PFSK-1 (cell line): ENCODE results near the gene BRWD1.

Experiments
- FOXP2 ChIP-seq: optimal IDR thresholded peaks from 2 replicates; pipeline ENCODE3; 2011; ENCODE audit warnings: borderline replicate concordance, control low read depth, inconsistent platforms; ENCODE audit not compliant: insufficient read depth; ENCODE audit errors: extremely low read length, extremely low read depth
- POLR2AphosphoS5 ChIP-seq: IDR thresholded peaks from 2 replicates; pipeline ENCODE4 v1.6.1; 2012; ENCODE audit warnings: low read depth, mild to moderate bottlenecking, control low read depth, low read length, moderate library complexity
- REST ChIP-seq, 2 experiments: IDR thresholded peaks; 2 replicates each; pipeline versions ENCODE4 v1.6.1 to v1.8.0; 2011 to 2012; ENCODE audit warnings: low read depth in 2 of 2, low read length in 2 of 2, control low read depth in 1 of 2, inconsistent platforms in 1 of 2, mild to moderate bottlenecking in 1 of 2, moderate library complexity in 1 of 2; ENCODE audit not compliant: insufficient read depth in 1 of 2
- SIN3A ChIP-seq: IDR thresholded peaks from 2 replicates; pipeline ENCODE4 v1.6.1; 2012; ENCODE audit warnings: mild to moderate bottlenecking, low read length, moderate library complexity, borderline replicate concordance; ENCODE audit not compliant: insufficient read depth
- TAF1 ChIP-seq: IDR thresholded peaks from 2 replicates; pipeline ENCODE4 v1.6.1; 2012; ENCODE audit warnings: low read length, control low read depth, borderline replicate concordance; ENCODE audit not compliant: insufficient read depth

Gene BRWD1

GRCh38 chr21:39144191-39144590, 169.2 kb downstream of the BRWD1 start:
- TF ChIP-seq SIN3A = no peak

- TF ChIP-seq TAF1 = no peak
- no peak for TF ChIP-seq FOXP2
- TF ChIP-seq POLR2AphosphoS5 = no peak
- no peak for TF ChIP-seq REST (IDR thresholded peaks at IDR 0.05; ENCODE audit: insufficient read depth in 1 of 2, low read depth in 2 of 2, low read length in 2 of 2)
- no peak for TF ChIP-seq SIN3A
These were observed 170.5 kb downstream of the BRWD1 start for GRCh38 chr21:39142972-39143371.

GRCh38 chr21:39141502-39141901, 171.9 kb downstream of the BRWD1 start:
- TF ChIP-seq SIN3A = no peak
- no peak for TF ChIP-seq REST (IDR thresholded peaks at IDR 0.05; ENCODE audit: insufficient read depth in 1 of 2, low read depth in 2 of 2, low read length in 2 of 2)
- TF ChIP-seq TAF1 = no peak
- no peak for TF ChIP-seq FOXP2
- no peak for TF ChIP-seq POLR2AphosphoS5

GRCh38 chr21:39137248-39138178, 175.9 kb downstream of the BRWD1 start:
- TF ChIP-seq REST (IDR thresholded peaks at IDR 0.05; ENCODE audit: insufficient read depth in 1 of 2, low read depth in 2 of 2, low read length in 2 of 2) = no peak
- TF ChIP-seq TAF1 = no peak
- no peak for TF ChIP-seq POLR2AphosphoS5
- no peak for TF ChIP-seq FOXP2
- no peak for TF ChIP-seq SIN3A

GRCh38 chr21:39136711-39137110, 176.7 kb downstream of the BRWD1 start:
- TF ChIP-seq POLR2AphosphoS5 = no peak
- no peak for TF ChIP-seq FOXP2
- TF ChIP-seq SIN3A = no peak
- no peak for TF ChIP-seq REST (IDR thresholded peaks at IDR 0.05; ENCODE audit: insufficient read depth in 1 of 2, low read depth in 2 of 2, low read length in 2 of 2)
- no peak for TF ChIP-seq TAF1
